CD14-positive monocyte (primary cell): ENCODE measurements around the gene CNTNAP5. TPM values are rescaled to one million over a fixed set of nuclear protein-coding genes. Genes with fewer than 3 reads are reported as not detected.

ENCODE experiments used
- DNase-seq, 3 donors: peaks; one replicate each; pipeline ENCODE4 v3.0.0-alpha.2; 2011 to 2022
- H2AFZ ChIP-seq: 2 replicates; pipeline ENCODE4 v1.6.0; 2012; ENCODE audit warnings: mild to moderate bottlenecking, low read depth, low read length, inconsistent platforms; ENCODE audit not compliant: insufficient read depth, poor library complexity, severe bottlenecking
- H3K27ac ChIP-seq, 2 donors: 1 replicate in 1 of 2; 2 replicates in 1 of 2; pipeline ENCODE4 v1.5.1; 2012 to 2013; ENCODE audit warnings: low read length in 2 of 2, control low read depth in 1 of 2, inconsistent platforms in 1 of 2, low read depth in 1 of 2, mild to moderate bottlenecking in 1 of 2
- H3K27me3 ChIP-seq, 2 donors: one replicate each; pipeline versions ENCODE4 v1.6.0 to v1.6.1; 2011 to 2013; ENCODE audit warnings: low read length in 2 of 2; ENCODE audit not compliant: control insufficient read depth in 2 of 2, insufficient read depth in 2 of 2
- H3K36me3 ChIP-seq, 2 donors: replicated peaks in 1 of 2; 1 replicate in 1 of 2; 2 replicates in 1 of 2; pipeline versions ENCODE4 v1.5.1 to v1.6.1; 2012 to 2013; ENCODE audit warnings: low read length in 2 of 2, control low read depth in 1 of 2, inconsistent platforms in 1 of 2, mild to moderate bottlenecking in 1 of 2; ENCODE audit not compliant: insufficient read depth in 2 of 2, control insufficient read depth in 1 of 2
- H3K4me1 ChIP-seq, 2 donors: 1 replicate in 1 of 2; 2 replicates in 1 of 2; pipeline versions ENCODE4 v1.5.1 to v1.6.1; 2012 to 2013; ENCODE audit warnings: low read length in 2 of 2, control low read depth in 1 of 2, inconsistent platforms in 1 of 2, mild to moderate bottlenecking in 1 of 2, moderate library complexity in 1 of 2; ENCODE audit not compliant: insufficient read depth in 2 of 2, control insufficient read depth in 1 of 2
- H3K4me2 ChIP-seq: replicated peaks from 2 replicates; pipeline ENCODE3; 2012; ENCODE audit warnings: low read length, moderate library complexity, mild to moderate bottlenecking; ENCODE audit not compliant: poor library complexity, severe bottlenecking; ENCODE audit errors: extremely low read depth
- H3K4me3 ChIP-seq, 3 experiments: fragments of 200-600 bp in 1 of 3; sonication (generic) in 1 of 3; replicated peaks in 1 of 3; 1 replicate in 2 of 3; 2 replicates in 1 of 3; pipeline ENCODE4 v1.5.1; 2011 to 2013; ENCODE audit warnings: low read length in 3 of 3, mild to moderate bottlenecking in 3 of 3, control low read depth in 2 of 3, low read depth in 2 of 3, inconsistent platforms in 1 of 3, moderate library complexity in 1 of 3
- H3K79me2 ChIP-seq: 2 replicates; pipeline ENCODE4 v1.6.0; 2012; ENCODE audit warnings: mild to moderate bottlenecking, control low read depth, inconsistent platforms, low read length, moderate library complexity; ENCODE audit not compliant: insufficient read depth
- H3K9ac ChIP-seq: 2 replicates; pipeline ENCODE4 v1.6.0; 2017; ENCODE audit warnings: low read length, mild to moderate bottlenecking; ENCODE audit not compliant: insufficient read depth, poor library complexity, severe bottlenecking
- H3K9me3 ChIP-seq, 2 donors: replicated peaks in 1 of 2; 1 replicate in 1 of 2; 2 replicates in 1 of 2; pipeline versions ENCODE4 v1.5.1 to v1.6.1; 2012 to 2013; ENCODE audit warnings: low read length in 2 of 2, control low read depth in 1 of 2; ENCODE audit not compliant: control insufficient read depth in 1 of 2, insufficient read depth in 1 of 2
- H4K20me1 ChIP-seq: 2 replicates; pipeline ENCODE4 v1.6.0; 2012; ENCODE audit warnings: mild to moderate bottlenecking, low read length, control low read depth, moderate library complexity; ENCODE audit not compliant: insufficient read depth
- H3K27ac Mint-ChIP-seq, 7 donors: one replicate each; pipeline ENCODE4 v1.8.0; 2020; ENCODE audit warnings: mild to moderate bottlenecking in 7 of 7, mixed read lengths in 7 of 7, moderate library complexity in 6 of 7, inconsistent platforms in 2 of 7
- H3K27me3 Mint-ChIP-seq, 3 donors: one replicate each; pipeline ENCODE4 v1.8.0; 2021 to 2022; ENCODE audit warnings: low read depth in 3 of 3, mild to moderate bottlenecking in 3 of 3, mixed read lengths in 3 of 3, moderate library complexity in 3 of 3, inconsistent platforms in 1 of 3
- H3K36me3 Mint-ChIP-seq, 2 donors: one replicate each; pipeline ENCODE4 v1.8.0; 2020; ENCODE audit warnings: mixed read lengths in 2 of 2, inconsistent platforms in 1 of 2, mild to moderate bottlenecking in 1 of 2
- H3K4me1 Mint-ChIP-seq: one replicate; pipeline ENCODE4 v1.8.0; 2020; ENCODE audit warnings: mild to moderate bottlenecking, mixed read lengths
- H3K4me3 Mint-ChIP-seq, 2 donors: one replicate each; pipeline ENCODE4 v1.8.0; 2020; ENCODE audit warnings: mild to moderate bottlenecking in 2 of 2, mixed read lengths in 2 of 2, moderate library complexity in 1 of 2
- H3K9me3 Mint-ChIP-seq, 7 donors: one replicate each; pipeline ENCODE4 v1.8.0; 2020 to 2022; ENCODE audit warnings: mixed read lengths in 7 of 7, mild to moderate bottlenecking in 6 of 7, moderate library complexity in 6 of 7, inconsistent platforms in 2 of 7
- WGBS: methylation state at CpG from one replicate; pipeline ENCODE4 v1.1.5; 2013; ENCODE audit warnings: missing lambda C conversion rate; ENCODE audit not compliant: insufficient coverage; 5-methylcytosine and 5-hydroxymethylcytosine counted together
- intact Hi-C, 2 donors: fragments of 100-400 bp; cut with micrococcal nuclease; formaldehyde crosslinking; loops; one replicate each; pipeline versions ENCODE4 v1.15.0 to v1.15.1; 2023
- polyA plus RNA-seq, 3 donors: library from polyadenylated mRNA; depleted of rRNA in 1 of 3; unstranded in 2 of 3; stranded (reverse) in 1 of 3; fragments of 300-500 nt in 2 of 3; fragments of >200 nt in 1 of 3; fragmentation: Illumina TruSeq in 2 of 3; gene quantifications; 1 replicate in 2 of 3; 2 replicates in 1 of 3; pipeline ENCODE4 v1.2.3, GENCODE V29; 2012 to 2021
- TF ChIP-seq, protein P1 (sequence below): fragments of 200-600 bp; IDR thresholded peaks from one replicate; pipeline ENCODE4 v1.8.0; 2022; ENCODE audit warnings: antibody characterized with exemption, mild to moderate bottlenecking

CNTNAP5 gene
- polyA plus RNA-seq, 3 donors: not detected

- Mint-ChIP-seq H3K27ac (no peak overlapping the region), H3K27me3 (no peaks in the 10 kb centered on the region), H3K9me3 (peaks cover 0 to 7% (median 2%) of the 10 kb centered on the region in 7 donors), H3K36me3 (no peaks in the 10 kb centered on the region), H3K4me3 (no peak overlapping the region), H3K4me1 (no peaks in the 10 kb centered on the region)
- Histone ChIP-seq H3K4me3 (no peak overlapping the region), H4K20me1 (no peaks in the 10 kb centered on the region), H3K4me1 (no peaks in the 10 kb centered on the region), H3K36me3 (no peaks in the 10 kb centered on the region), H3K27ac (no peak overlapping the region), H3K27me3 (no peaks in the 10 kb centered on the region), H2AFZ (no peak overlapping the region), H3K79me2 (no peaks in the 10 kb centered on the region), H3K4me2 (no peak overlapping the region), H3K9me3 (peaks cover under 1 to 6% of the 10 kb centered on the region in 2 donors), H3K9ac (no peak overlapping the region)
- DNase-seq: no peak
- TF ChIP-seq, protein P1, sequence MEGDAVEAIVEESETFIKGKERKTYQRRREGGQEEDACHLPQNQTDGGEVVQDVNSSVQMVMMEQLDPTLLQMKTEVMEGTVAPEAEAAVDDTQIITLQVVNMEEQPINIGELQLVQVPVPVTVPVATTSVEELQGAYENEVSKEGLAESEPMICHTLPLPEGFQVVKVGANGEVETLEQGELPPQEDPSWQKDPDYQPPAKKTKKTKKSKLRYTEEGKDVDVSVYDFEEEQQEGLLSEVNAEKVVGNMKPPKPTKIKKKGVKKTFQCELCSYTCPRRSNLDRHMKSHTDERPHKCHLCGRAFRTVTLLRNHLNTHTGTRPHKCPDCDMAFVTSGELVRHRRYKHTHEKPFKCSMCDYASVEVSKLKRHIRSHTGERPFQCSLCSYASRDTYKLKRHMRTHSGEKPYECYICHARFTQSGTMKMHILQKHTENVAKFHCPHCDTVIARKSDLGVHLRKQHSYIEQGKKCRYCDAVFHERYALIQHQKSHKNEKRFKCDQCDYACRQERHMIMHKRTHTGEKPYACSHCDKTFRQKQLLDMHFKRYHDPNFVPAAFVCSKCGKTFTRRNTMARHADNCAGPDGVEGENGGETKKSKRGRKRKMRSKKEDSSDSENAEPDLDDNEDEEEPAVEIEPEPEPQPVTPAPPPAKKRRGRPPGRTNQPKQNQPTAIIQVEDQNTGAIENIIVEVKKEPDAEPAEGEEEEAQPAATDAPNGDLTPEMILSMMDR: no peak
- intact Hi-C loops: no loop called here
- WGBS: no CpG with 5 or more reads among the region's 2 CpGs
These were observed 807.4 kb downstream of the CNTNAP5 start for GRCh38 chr2:124832521-124832920.

GRCh38 chr2:124834331-124834730 lies 809.2 kb downstream of the CNTNAP5 start:
- intact Hi-C loops: no loop called here
- H3K4me3 ChIP-seq: no peak overlapping the region
- H3K27me3 ChIP-seq: no peaks in the 10 kb centered on the region
- WGBS: 80% methylated on average over 1 of the region's 1 CpG
- TF ChIP-seq, protein P1: no peak
- H3K4me1 ChIP-seq: no peaks in the 10 kb centered on the region
- no peak overlapping the region for H3K9ac ChIP-seq
- H3K27ac ChIP-seq: no peak overlapping the region
- no peaks in the 10 kb centered on the region for H3K9me3 ChIP-seq
- Mint-ChIP-seq H3K27ac (no peak overlapping the region), H3K27me3 (no peaks in the 10 kb centered on the region), H3K4me3 (no peak overlapping the region), H3K9me3 (peaks cover 0 to 4% (median 0%) of the 10 kb centered on the region in 7 donors), H3K36me3 (no peaks in the 10 kb centered on the region), H3K4me1 (no peaks in the 10 kb centered on the region)
- no peaks in the 10 kb centered on the region for H3K36me3 ChIP-seq
- H3K4me2 ChIP-seq: no peak overlapping the region
- H2AFZ ChIP-seq: no peak overlapping the region
- H3K79me2 ChIP-seq: no peaks in the 10 kb centered on the region
- no peaks in the 10 kb centered on the region for H4K20me1 ChIP-seq
- DNase-seq: no peak
